GM12878 (cell line): ENCODE data around the gene CNKSR3. TPM values are rescaled to one million over a fixed set of nuclear protein-coding genes. Genes with fewer than 3 reads are reported as not detected.

Experiments
- ATAC-seq: fragments of 200-7000 bp; cut with Tn5 transposase; 3 replicates; pipeline ENCODE4 v1.9.1; 2020; ENCODE audit warnings: mild to moderate bottlenecking, moderate library complexity
- BruUV-seq: library from RNA; stranded (reverse); fragments of 400-500 nt; replicated peaks from 2 replicates; lab custom pipeline; 2021; lab: Mats Ljungman, UMichigan
- CTCF ChIA-PET: fragments of 300-600 bp; sonication (Branson Sonifier 250); formaldehyde crosslinking; extraction: SDS; loops from one replicate; lab custom pipeline; 2021; ENCODE audit warnings: inconsistent platforms; lab: Yijun Ruan, JAX
- POLR2A ChIA-PET: fragments of 350-600 bp; formaldehyde crosslinking; extraction: SDS; loops from one replicate; lab custom pipeline; 2021; ENCODE audit warnings: inconsistent platforms; lab: Charles Lee
- RAD21 ChIA-PET: fragments of 300-600 bp; sonication (Branson Sonifier 250); formaldehyde crosslinking; loops from one replicate; lab custom pipeline; 2023; ENCODE audit warnings: antibody characterized with exemption; ENCODE audit not compliant: unreplicated experiment; lab: Charles Lee
- SMC1A ChIA-PET: fragments of 300-600 bp; sonication (Branson Sonifier 250); formaldehyde crosslinking; loops from one replicate; lab custom pipeline; 2023; ENCODE audit not compliant: unreplicated experiment, uncharacterized antibody; lab: Charles Lee
- DNase-seq: peaks from one replicate; pipeline ENCODE4 v3.0.0-alpha.2; 2011; ENCODE audit warnings: low read depth, low spot score
- FAIRE-seq: peaks from 3 replicates; lab custom pipeline; 2011; peaks lifted over from hg19 to GRCh38; lab: Jason Lieb, UNC
- H2AFZ ChIP-seq: 2 replicates; pipeline ENCODE4 v1.6.0; 2011; ENCODE audit warnings: low read depth, low read length, control low read depth; ENCODE audit not compliant: control insufficient read depth
- H3K27ac ChIP-seq: 2 replicates; pipeline ENCODE4 v1.5.1; 2011; ENCODE audit warnings: control low read depth; ENCODE audit not compliant: control insufficient read depth, insufficient read depth
- H3K27me3 ChIP-seq, 2 experiments: replicated peaks in 1 of 2; 2 replicates each; pipeline versions ENCODE4 v1.6.0 to v1.6.1; 2011; ENCODE audit warnings: low read length in 1 of 2; ENCODE audit not compliant: control insufficient read depth in 2 of 2, insufficient read depth in 2 of 2
- H3K36me3 ChIP-seq, 2 experiments: 2 replicates each; pipeline ENCODE4 v1.5.1; 2011; ENCODE audit warnings: low read length in 1 of 2; ENCODE audit not compliant: control insufficient read depth in 2 of 2, insufficient read depth in 2 of 2
- H3K4me1 ChIP-seq: 2 replicates; pipeline ENCODE4 v1.6.1; 2011; ENCODE audit warnings: mild to moderate bottlenecking, low read length, moderate library complexity, mixed read lengths; ENCODE audit not compliant: control insufficient read depth, insufficient read depth
- H3K4me2 ChIP-seq: 2 replicates; pipeline ENCODE4 v1.6.0; 2011; ENCODE audit warnings: control low read depth; ENCODE audit not compliant: control insufficient read depth, insufficient read depth
- H3K4me3 ChIP-seq: fragments of 200-600 bp; sonication (generic); 2 replicates; pipeline ENCODE4 v1.5.1; 2016
- H3K79me2 ChIP-seq: 2 replicates; pipeline ENCODE4 v1.6.0; 2011; ENCODE audit warnings: low read length; ENCODE audit not compliant: control insufficient read depth, insufficient read depth
- H3K9ac ChIP-seq: 2 replicates; pipeline ENCODE4 v1.8.0; 2011; ENCODE audit warnings: low read length, control low read depth, mixed read lengths; ENCODE audit not compliant: control insufficient read depth, insufficient read depth
- H3K9me3 ChIP-seq: replicated peaks from 3 replicates; pipeline ENCODE4 v1.5.1; 2011; ENCODE audit warnings: mild to moderate bottlenecking, low read length; ENCODE audit not compliant: control insufficient read depth, insufficient read depth
- H4K20me1 ChIP-seq: 2 replicates; pipeline ENCODE4 v1.6.0; 2011; ENCODE audit not compliant: control insufficient read depth, insufficient read depth
- CHD2 ChIP-seq: IDR thresholded peaks from 2 replicates; pipeline ENCODE4 v1.6.1; 2011; ENCODE audit warnings: low read depth, low read length, improper control_type of control experiment, borderline replicate concordance
- REST ChIP-seq: IDR thresholded peaks from 2 replicates; pipeline ENCODE4 v1.6.1; 2012; ENCODE audit warnings: mild to moderate bottlenecking, low read depth, low read length
- SREBF1 ChIP-seq: IDR thresholded peaks from 2 replicates; pipeline ENCODE4 v1.6.1; 2012; ENCODE audit warnings: mild to moderate bottlenecking, low read length
- ZBED1 ChIP-seq: IDR thresholded peaks from 2 replicates; pipeline ENCODE4 v1.6.1; 2016; ENCODE audit warnings: borderline replicate concordance
- WGBS: methylation state at CpG from one replicate; pipeline ENCODE4 v1.1.6; 2016; ENCODE audit warnings: low lambda C conversion rate; ENCODE audit not compliant: insufficient replicate concordance, insufficient coverage; ENCODE audit errors: missing lambda C conversion rate; 5-methylcytosine and 5-hydroxymethylcytosine counted together
- in situ Hi-C: fragments of 300-500 bp; cut with MboI; formaldehyde crosslinking; loops from 9 replicates; pipeline ENCODE4 v1.14.3; 2018; ENCODE audit warnings: mixed read lengths
- intact Hi-C: fragments of 100-400 bp; cut with micrococcal nuclease; formaldehyde crosslinking; loops from one replicate; pipeline ENCODE4 v1.14.2; 2022; ENCODE audit not compliant: unreplicated experiment
- polyA plus RNA-seq, 11 experiments: library from polyadenylated mRNA; depleted of rRNA in 4 of 11; unstranded in 6 of 11; stranded (reverse) in 5 of 11; fragments of >200 nt; fragmentation: Nextera tagmentation in 4 of 11; fragmentation: Illumina TruSeq in 1 of 11; extraction: Ambion mirVana in 4 of 11; extraction: Trizol in 1 of 11; gene quantifications; 1 replicate in 1 of 11; 2 replicates in 10 of 11; pipeline versions ENCODE4 v1.2.1 to v1.2.3, GENCODE V29; 2011 to 2016; ENCODE audit warnings: inconsistent platforms in 2 of 11, missing spikeins in 2 of 11, low read depth in 1 of 11
- total RNA-seq, 4 experiments: library from RNA; depleted of rRNA in 3 of 4; stranded (reverse); fragments of >200 nt in 3 of 4; fragmentation: Illumina TruSeq in 1 of 4; extraction: Trizol in 1 of 4; gene quantifications; 2 replicates each; pipeline versions ENCODE4 v1.2.1 to v1.2.3, GENCODE V29; 2013 to 2021

Gene CNKSR3
- total and polyA plus RNA-seq, 10 of the 15 experiments (the other 5 are each of a cell fraction or from before 2014, with no cell fraction given): under 0.01 to 0.48 (median 0.12) TPM; not detected in 2

GRCh38 chr6:154509421-154510143 lies 903 bp downstream of the CNKSR3 start:
- ChIA-PET CTCF (no interaction called here), SMC1A (no interaction called here), POLR2A (no interaction called here), RAD21 (no interaction called here)
- no peak for DNase-seq
- peak overlapping the region; percentile 64 for H3K4me2 ChIP-seq
- 8% methylated on average over 55 of the region's 55 CpGs for WGBS
- BruUV-seq: no TSS peak
- peak overlapping the region; percentile 39; the same call in 1 of the 2 replicates for H2AFZ ChIP-seq
- in situ Hi-C loops (no loop called here), intact Hi-C loops (no loop called here)
- H3K27me3 ChIP-seq: peaks cover 6 to 7% of the 10 kb centered on the region in 2 experiments; a peak in 3 of 4 replicates
- peak overlapping the region; percentile 42; the same call in 1 of the 2 replicates for H3K4me3 ChIP-seq
- H3K36me3 ChIP-seq: no peaks in the 10 kb centered on the region
- FAIRE-seq: no peak
- H4K20me1 ChIP-seq: no peaks in the 10 kb centered on the region
- no peaks in the 10 kb centered on the region for H3K4me1 ChIP-seq
- no peaks in the 10 kb centered on the region; the same call in 2 of the 3 replicates for H3K9me3 ChIP-seq
- peak; percentile 52 for ATAC-seq
- no peak for TF ChIP-seq CHD2
- TF ChIP-seq SREBF1: no peak
- TF ChIP-seq ZBED1: no peak
- no peak for TF ChIP-seq REST
- H3K27ac ChIP-seq: no peak overlapping the region
- H3K79me2 ChIP-seq: no peaks in the 10 kb centered on the region
- H3K9ac ChIP-seq: no peak overlapping the region
